GM18526 (cell line): ENCODE data around the gene IGLON5.

Experiments
- POLR2A ChIP-seq: IDR thresholded peaks from 3 replicates; pipeline ENCODE4 v1.6.1; 2011; ENCODE audit not compliant: insufficient read length; ENCODE audit errors: extremely low read depth

IGLON5 gene

GRCh38 chr19:51311351-51312257 lies at the start of gene IGLON5:
IGLON5 (plus strand) TSS chr19:51311644; CDS start chr19:51311848, 204 bp downstream.
- no peak for TF ChIP-seq POLR2A

- no peak for TF ChIP-seq POLR2A
These were observed 47.6 kb upstream of the IGLON5 start for GRCh38 chr19:51263808-51264207.

- TF ChIP-seq POLR2A = no peak
These were observed 40.4 kb upstream of the IGLON5 start for GRCh38 chr19:51271067-51271466.

GRCh38 chr19:51272183-51272810 lies 39.1 kb upstream of the IGLON5 start:
- no peak for TF ChIP-seq POLR2A

GRCh38 chr19:51274049-51274770 lies 37.2 kb upstream of the IGLON5 start:
- TF ChIP-seq POLR2A = no peak

- TF ChIP-seq POLR2A = no peak
These were observed 34.3 kb upstream of the IGLON5 start for GRCh38 chr19:51277112-51277511.

GRCh38 chr19:51282335-51282734 lies 29.1 kb upstream of the IGLON5 start:
- no peak for TF ChIP-seq POLR2A

- TF ChIP-seq POLR2A = no peak
These were observed 25.8 kb upstream of the IGLON5 start for GRCh38 chr19:51285682-51286081.

GRCh38 chr19:51289635-51290034 lies 21.8 kb upstream of the IGLON5 start:
- TF ChIP-seq POLR2A = no peak

GRCh38 chr19:51292971-51293370 lies 18.5 kb upstream of the IGLON5 start:
- TF ChIP-seq POLR2A = no peak

GRCh38 chr19:51293571-51294210 lies 17.8 kb upstream of the IGLON5 start:
- TF ChIP-seq POLR2A = no peak

- no peak for TF ChIP-seq POLR2A
These were observed 17.1 kb upstream of the IGLON5 start for GRCh38 chr19:51294211-51294976.

GRCh38 chr19:51294977-51295375 lies 16.5 kb upstream of the IGLON5 start:
- no peak for TF ChIP-seq POLR2A

GRCh38 chr19:51295382-51296126 lies 15.9 kb upstream of the IGLON5 start:
- no peak for TF ChIP-seq POLR2A
